ENCODE results near the gene MSI2.
A peak's percentile ranks its signal among the peaks of the same experiment; 100 is the strongest.

Gene MSI2

DNA sequence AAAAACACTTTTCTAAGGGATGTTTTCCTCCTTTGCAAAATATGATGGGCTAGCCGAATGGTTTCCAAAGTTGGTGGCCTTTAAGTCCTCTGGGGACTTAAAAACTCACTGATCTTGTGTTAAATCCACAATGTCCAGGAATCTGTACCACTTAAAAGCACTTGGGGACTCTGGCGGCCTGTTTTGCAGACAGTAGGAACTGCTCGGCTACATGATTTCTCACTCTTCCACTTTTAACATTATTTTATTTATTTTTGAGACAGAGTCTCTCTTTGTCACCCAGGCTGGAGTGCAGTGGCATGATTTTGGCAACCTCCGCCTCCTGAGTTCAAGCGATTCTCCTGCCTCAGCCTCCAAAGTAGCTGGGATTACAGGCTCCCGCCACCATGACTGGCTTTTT is 9.1 kb upstream of the MSI2 start:
- DNase-seq: no peak

DNA sequence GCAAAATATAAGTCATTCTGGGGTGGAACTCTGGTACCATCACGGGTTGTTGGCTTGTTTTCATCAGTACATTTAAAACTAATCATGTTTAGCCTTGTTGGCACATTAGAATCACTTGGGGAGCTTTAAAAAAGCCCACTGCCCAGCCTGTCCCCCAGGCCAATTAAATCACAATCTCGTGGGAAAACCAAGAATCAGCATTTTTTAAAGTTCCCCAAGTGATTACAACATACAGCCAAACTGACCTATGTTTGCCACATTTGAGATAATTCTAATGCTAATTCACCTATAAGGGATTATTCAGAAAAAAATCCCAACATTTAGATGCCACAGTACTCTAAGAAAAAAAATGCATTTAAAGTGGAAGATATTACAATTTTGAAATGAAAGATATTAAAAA is 8.4 kb upstream of the MSI2 start:
- DNase-seq: no peak

DNA sequence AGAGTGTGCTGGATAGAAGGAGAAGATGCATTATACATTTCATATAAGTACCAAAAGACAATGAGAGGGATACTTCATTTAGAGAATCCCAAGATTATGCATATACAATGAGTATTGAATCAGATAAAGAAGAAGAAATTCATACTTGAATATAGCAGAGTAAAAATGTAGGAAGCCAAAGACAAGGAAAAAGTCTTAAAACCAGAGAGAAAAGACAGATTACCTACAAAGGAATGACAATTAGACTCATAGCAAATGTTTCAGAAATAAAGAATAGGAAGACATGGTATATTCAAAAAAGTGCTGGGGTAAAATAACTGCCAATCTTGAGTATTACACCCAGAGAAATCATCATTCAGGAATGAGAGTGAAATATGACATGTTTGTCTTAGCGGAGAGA is 6.8 kb upstream of the MSI2 start:
- DNase-seq: no peak

DNA sequence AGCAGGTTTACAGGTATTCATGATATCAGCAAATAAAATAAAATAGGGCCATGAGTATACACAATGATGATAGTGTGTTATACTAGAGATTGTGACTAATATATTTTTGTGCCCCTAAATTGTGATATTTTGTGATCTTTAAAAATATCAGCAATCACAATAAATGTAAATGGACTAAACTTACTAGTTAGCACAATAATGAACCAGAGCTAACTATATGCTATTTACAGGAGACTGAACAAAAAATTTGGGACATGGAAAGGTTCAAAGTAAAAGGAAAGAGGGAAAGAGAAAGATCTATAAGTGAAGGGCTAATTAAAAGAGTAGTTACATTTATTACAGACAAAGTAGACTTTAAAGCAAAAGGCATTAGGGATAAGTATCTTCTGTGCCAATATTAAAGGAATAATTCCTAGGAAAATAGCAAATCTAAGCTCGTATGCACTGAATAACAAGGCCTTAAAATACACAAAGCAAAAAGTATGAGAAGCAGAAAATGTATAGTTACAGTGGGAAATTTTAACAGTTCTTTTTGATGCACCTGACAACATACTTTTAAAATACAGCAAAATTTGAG is 5.0 kb upstream of the MSI2 start:
- DNase-seq: no peak

DNA sequence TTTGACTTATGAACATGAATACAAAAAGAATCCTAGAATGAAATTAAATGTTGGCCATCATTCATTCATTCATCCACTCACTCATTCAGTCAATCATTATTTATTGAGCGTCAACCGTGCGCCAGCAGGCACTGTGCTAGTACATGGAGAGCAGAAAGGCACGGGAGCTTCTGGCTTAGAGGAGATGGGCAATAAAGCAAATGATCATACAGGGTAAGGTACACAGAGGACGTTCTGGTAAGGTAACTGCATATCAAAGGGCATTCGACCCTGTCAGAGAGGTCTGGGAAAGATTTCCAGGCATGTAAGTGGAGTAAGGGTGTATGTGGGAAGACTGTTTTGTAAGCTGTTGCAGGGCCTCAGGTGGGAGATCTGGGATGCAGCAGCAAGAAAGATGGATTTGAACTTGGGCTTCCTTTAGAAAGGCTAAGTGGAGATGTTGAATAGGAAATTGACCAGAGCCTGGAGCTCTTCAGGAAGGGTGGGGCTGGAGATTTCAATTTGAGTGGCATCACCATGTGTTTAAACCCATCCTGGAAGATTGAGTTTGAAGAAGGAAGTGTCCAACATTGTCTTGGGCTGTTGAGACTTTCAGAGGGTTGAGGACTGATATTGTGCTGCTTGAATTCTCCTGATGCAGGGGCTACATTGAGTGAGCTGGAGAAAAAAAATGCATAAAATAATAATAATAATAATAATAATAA is 2.8 kb upstream of the MSI2 start:
- DNase-seq: no peak

DNA sequence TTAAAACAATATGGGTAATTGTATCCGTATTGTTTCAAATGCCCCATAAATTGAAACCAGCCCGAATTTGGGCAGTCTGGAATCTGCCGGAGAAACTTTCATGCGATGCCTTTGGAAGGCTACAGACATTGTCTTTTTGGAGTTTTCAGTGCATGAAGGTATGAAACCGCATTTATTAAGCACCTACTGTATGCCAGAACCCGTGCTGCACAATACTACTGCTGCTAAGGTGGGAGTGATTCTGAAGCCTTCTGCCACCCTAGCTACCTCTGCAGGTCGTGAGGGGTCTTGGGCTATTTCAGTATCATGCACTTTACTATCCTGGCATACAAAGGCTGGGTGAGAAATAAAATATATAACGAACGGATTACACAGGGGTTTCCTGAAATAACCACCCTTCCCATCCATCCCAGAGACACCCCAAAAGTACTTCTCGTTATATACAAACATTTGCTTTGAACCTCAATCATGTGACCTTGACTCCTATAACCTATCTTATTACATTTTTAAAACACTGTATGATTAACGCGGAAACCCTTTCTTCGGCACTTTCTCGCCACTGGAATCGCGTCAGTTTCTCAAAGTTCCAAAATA is 1.0 kb upstream of the MSI2 start:
- DNase-seq: peak; percentile 32

DNA sequence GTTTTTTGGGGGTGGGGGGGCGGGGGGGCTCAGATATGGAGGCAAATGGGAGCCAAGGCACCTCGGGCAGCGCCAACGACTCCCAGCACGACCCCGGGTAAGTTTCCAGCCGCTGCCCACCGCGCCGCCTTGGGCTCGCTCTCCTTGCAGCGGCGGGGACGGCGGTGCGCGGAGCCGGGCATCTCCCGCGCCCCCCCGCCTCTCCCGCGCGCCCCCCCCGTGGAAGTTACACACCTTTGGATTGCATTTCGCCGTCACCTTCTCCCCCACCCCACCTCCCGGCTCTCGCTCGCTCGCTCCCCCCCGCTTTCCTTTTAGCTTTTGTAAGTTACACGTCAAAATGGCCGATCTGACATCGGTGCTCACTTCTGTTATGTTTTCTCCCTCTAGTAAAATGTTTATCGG is 387 bp downstream of the MSI2 start:
- peak; percentile 54 for DNase-seq

DNA sequence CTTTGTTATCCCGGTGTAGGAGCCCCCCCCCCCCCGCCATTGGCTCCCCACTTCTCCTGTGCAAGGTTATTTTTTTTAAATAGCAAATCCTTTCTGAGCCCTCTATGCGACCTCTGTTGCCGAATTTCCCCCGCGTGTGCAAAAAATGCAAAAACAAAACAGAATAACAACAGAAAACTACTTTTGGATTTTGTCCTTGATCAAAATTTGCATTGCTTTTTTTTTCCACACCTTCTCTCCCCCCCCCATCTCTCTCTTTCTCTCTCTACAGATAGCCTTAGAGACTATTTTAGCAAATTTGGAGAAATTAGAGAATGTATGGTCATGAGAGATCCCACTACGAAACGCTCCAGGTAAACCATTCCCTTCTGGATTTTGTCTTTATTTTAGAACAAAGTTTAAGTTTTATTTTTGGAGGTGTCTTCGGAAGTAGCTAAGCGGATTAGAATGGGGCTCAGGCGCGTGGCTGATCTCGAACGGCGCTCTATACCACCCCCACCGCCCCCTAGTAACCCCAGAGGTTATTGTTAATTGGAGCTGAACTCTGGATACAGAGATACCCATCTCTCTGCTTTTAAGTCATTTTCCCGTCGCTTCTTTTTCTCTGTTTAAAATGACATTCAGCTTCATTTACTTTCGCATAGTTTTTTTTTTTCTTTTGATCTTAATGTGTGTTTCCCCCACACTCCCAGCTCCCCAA is 1.0 kb downstream of the MSI2 start:
- peak; percentile 38 for DNase-seq

DNA sequence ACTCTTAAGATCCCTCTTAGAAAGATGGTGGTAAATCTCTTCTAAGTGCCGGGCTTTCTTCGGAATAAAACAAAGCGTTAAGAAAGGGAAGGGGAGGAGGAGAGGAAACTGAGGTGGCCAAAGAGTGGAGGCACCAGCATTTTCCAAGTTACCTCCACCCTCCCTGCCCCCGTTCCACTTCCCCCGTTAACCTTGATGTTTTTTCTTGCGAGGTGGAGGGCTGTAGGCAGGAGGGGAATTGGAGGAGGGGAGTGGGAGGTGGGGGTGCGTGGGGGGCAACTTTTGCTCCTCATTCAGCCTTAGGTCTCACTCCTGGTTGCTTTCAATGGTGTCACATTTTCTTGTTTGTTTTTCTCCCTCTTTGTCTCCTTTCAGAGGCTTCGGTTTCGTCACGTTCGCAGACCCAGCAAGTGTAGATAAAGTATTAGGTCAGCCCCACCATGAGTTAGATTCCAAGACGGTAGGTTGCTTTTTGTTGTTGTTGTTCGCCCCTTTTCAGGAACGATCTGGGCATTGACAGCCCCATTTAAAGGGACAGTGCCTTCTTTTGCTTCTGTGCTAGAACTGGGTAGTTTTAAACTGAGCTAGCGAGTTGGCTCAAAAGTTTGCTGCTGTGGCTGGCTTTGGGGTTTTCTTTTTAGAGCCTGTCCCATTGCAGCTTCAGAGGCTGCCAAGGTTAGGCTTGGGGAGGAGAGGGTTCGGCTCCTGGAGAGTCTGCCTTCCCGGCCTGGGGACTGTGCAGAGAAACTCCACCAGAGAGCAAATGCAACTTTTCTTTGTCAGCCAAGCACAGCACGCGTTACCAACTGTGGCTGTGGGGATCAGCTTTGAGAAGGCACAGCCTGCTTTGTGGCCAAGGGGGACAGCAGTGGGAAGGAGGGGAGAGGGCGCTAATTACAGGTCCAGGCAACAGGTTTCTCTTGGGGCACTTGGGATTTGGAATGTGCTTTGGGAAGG is 1.9 kb downstream of the MSI2 start:
- DNase-seq: no peak

DNA sequence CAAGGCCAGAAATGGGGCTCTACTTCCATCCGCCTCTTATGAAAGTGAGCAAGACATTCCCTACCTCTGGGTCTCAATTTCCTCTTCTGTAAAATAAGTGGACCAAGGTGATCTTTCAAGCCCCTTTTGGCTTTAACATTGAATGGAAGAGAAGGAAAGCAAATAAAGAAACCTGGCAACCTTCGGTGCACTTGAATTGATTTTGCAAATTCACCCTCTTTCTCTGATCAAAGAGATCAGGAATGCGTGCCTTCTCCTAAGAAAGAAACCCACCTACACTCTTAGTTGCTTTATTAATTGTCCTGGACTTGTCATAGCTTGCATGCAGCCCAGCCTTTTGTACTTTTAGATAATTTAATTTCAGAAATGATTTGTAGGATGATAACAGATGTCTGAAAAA is 3.0 kb downstream of the MSI2 start:
- no peak for DNase-seq

DNA sequence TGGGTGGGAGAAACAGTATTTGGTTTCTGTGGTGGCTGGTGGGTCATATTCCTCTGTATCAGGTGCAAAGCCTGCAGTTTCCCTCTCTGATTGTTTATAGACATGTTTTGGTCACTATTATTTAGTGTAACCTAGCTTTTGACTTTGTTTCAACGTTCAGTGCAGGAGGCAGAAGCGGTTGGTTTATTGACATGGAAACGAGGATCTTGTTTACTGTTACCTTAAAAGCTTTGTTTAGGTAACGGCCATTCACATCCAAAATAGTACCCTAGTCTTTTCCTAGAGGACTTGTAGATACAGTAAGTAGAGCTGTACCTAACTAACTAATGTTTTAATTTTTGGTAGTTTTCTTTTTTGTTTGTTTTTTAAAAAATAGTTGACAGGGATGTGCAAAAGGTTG is 3.5 kb downstream of the MSI2 start:
- DNase-seq: no peak

DNA sequence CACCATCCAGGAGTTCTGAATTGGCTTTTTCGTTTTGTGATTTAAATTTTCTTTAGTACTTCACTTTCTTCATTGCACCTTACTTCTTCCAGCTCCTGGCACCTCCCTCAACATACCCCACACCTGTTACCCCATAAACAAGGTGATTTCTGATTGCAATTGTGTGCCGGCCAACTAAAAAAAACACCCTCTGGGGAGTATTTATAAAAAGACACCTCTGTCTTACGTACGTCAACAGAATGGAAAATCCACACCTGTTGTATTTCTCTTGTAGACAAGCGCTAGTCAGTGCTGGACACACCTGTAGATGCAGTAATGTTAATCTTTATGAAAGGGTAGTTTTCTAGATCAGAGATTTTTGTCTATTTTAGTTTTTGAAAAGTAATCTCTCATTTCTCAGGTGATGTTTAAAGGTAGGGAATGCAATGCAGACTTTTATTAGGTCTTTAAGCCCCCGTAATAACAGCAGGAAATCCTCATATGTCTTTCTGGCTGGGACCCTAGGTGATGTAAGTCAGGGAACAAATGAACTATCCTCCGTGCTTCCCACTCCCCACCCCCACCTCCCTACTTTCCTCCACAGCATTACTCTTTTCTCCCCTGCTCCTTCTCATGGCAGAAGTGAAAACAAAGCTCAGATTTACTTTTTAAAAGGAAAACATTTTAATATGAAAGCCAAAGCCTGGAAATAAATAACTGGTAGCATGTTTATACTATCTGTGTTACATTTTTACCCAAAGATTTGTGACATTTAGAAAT is 4.2 kb downstream of the MSI2 start:
- no peak for DNase-seq

DNA sequence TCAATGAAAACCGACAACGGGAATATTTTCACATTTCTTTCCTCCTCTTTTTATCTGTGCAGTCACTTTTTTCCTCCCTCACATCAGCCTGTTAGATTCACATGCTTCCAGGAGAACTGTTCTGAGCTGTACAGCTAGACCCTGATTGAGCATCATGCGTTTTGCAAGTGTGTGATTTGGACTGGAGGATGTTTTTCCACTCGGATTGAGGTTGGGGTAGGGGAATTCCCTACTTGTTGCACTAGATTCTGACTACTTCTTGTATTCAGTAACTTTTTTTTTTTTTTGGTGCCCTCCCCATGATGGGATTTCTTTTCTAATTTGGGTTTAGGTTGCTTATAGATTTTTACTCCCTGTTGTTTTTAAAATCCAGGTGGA is 4.8 kb downstream of the MSI2 start:
- no peak for DNase-seq

DNA sequence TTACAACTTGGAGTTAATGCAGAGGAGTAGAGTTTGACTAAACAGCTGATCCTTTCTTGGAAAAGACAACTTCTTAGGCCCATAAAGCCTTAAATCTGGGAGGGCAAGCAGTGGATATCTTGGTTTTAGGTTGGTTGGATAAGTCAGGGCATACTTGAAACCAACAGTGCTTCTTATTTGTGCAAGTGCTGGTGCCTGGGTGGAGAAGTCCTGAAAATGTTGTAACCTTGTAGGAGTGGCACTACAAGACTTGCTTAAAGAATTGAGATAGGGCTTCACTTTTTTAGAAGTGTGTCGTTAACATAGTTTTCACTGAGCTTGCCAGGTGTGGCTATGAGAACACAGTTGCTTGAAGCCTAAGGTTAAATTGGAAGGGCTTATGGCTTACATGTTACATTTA is 6.2 kb downstream of the MSI2 start:
- DNase-seq: no peak

DNA sequence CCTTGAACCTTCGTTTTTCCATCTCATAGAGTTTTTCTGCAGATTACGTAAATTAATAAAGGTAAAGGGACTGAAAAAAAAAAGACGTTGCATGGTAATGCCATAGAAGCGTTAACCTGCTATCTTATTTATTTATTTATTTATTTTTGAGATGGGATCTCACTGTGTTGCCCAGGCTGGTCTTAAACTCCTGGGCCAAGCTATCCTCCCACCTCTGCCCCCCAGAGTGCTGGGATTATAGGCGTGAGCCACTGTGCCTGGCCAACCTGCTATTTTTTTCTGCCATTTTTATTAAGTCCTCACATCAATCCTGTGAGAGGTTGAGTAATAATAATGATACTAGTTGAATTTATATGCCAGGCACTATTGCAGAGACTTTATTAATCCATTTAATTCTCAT is 7.9 kb downstream of the MSI2 start:
- no peak for DNase-seq

DNA sequence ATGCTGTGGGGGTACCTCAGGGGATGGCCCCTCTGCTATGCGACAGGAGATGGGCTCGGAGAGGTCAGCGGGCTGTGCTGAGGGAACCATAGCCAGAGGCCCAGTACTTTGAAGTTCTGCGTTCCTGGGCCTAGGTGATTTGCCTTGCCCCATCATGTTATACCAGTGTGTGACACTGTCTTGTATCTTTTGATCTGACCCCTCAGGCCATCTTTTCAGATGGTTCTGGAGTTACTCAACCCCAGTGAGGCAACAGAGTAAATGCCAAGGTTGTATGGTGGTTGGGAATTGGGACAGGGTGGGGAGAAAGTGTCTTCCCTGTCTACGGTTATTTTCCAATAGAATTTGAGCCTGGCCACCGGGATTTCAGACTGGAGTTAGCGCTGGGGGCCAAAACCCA is 8.5 kb downstream of the MSI2 start:
- no peak for DNase-seq

DNA sequence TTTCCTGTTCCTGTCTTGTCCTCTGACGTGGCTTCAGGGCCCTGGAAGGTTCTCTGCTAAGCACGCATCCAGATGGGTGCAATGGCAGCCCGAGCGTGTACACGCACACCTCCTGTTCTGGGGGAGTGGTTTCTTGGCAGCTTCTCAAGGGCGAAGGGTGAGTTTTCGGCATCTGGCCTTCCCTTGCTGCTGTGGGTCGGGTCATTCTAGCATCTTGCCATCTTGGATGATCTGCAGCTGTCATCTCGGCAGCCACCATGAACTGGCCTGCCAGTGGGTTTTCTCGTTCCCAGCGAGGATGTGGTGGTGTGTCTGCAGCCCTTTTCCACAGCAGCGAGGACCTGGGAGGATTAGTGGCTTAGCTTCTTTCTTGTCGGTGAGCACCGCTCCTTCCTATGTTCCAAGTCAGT is 10.6 kb downstream of the MSI2 start:
- DNase-seq: no peak

DNA sequence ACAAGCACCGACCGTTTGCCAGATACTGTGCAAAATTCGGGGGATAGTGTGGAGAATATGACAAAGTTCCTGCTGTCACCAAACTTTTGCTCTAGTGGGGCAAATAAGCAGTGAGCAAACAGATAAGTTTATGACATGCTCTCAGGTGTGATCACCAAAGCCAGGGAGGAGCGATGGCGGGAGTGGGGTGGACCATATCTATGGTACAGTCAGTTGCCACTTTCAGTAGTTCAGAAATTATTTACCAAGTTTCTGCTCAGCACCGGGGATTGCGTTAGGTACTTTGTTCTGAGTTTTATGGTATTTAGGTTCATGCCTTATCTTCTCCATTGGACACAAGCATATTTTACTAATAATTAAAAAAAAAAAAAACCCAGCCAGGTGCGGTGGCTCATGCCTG is 11.9 kb downstream of the MSI2 start:
- DNase-seq: no peak

DNA sequence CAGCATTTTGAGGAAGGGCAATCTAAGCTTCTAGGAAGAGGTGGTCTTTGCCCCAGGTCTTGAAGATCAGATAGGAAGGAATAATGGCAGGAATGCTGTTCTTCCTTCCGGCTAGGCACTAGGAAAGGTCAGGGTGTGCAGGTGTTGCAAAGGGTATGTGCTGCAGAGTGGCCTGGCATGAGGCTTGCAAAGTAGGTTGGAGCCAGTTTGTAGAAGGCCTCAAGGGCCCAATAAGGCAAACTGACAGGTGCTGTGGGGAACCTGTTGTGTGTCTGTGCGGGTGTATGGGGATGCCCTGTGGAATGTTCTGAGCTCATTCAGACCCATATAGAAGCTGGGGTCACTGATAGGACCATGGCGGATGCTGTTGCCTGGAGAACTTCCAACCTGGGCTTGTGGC is 12.7 kb downstream of the MSI2 start:
- DNase-seq: no peak

DNA sequence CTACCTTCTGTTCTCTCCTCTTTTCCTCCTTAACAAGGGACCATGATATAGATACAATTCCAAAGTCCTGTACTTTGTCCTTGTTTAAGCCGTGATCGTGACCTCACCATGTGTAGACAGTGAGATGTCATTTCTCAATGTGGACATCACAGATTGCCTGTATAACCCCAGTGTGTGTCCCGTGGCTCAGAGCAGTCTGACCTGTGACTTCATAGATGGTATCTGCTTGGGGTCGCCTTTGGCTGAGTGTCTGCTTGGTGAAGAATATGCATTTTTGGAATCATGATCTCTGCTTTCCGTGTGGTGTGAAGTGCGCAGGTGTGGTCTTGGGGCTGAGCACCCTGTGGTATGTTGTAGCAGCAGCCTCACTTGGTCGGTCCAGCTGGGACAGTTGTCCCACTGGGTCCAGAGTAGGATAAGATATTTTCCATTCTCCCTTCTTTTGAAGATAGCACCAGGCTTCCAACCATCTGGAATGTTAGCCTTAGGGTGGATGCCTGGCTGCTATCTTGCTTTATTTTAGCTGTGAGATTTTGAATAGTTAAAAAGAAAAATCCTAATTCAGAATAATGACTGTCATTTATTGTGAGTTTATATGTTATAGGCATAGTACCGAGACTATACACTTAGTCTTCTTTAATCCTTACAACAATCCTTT is 13.4 kb downstream of the MSI2 start:
- DNase-seq: no peak

DNA sequence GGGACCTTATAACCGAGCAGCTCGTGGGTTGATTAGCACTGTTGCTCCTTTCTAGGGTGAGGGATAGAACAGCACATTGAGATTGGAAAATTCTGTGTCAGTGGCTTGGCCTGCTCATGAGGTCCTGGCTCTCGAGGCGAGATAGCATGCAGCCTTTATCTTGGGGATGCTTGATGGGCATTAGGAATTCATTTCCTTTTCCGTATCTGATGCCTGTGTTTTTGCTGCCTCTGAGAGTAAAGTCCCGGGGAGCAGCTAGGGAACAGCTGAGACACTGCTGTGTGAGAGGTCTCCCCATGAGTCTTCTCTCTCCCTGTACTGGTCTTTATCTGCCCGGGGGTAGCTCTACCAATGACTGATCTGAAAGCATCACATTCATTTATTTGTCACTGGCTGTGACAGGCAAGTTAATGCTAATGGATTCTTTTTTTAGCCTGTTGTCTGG is 14.5 kb downstream of the MSI2 start:
- no peak for DNase-seq

DNA sequence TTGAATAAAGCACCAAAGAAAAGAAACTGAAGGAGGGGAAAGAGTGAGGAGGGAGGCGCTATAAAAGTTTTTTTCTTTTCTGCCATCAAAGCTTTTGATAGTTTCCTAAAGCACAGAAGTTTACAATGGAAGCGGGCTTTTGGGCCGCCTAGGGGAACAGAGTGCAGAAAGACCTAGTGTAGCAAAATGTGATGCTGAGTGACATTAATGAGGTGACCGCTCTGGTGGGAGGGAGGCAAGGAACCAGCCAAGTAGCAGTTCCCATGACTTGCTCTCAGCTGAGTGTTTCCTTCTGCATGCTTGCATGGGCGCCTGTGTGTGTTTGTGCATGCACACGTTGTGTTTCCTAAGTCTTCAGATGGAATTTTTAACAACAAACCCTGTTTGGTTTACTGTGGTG is 15.5 kb downstream of the MSI2 start:
- no peak for DNase-seq
